Activated T-cell treated with anti-CD3 and anti-CD28 coated beads, Interleukin-2, amount 50 U/mL, for 24 hours (primary cell): ENCODE measurements around the gene LRRFIP1.
"Not testable (repeated sequence)": the region's sequence is repeated elsewhere in the genome, so short reads cannot be mapped to it uniquely, and the experiment has no call there.

Experiments
- DNase-seq: peaks from one replicate; pipeline ENCODE4 v3.0.0-alpha.2; 2020
- H3K27ac Mint-ChIP-seq: 2 replicates; pipeline ENCODE4 v1.8.0; 2020; ENCODE audit warnings: mild to moderate bottlenecking, mixed read lengths
- H3K27me3 Mint-ChIP-seq: 2 replicates; pipeline ENCODE4 v1.8.0; 2020; ENCODE audit warnings: mixed read lengths
- H3K36me3 Mint-ChIP-seq: 2 replicates; pipeline ENCODE4 v1.8.0; 2020; ENCODE audit warnings: low read depth, mixed read lengths
- H3K4me1 Mint-ChIP-seq: 2 replicates; pipeline ENCODE4 v1.8.0; 2020; ENCODE audit warnings: low read depth, mixed read lengths
- H3K4me3 Mint-ChIP-seq: 2 replicates; pipeline ENCODE4 v1.8.0; 2020; ENCODE audit warnings: mild to moderate bottlenecking, moderate library complexity, mixed read lengths
- H3K9me3 Mint-ChIP-seq: 2 replicates; pipeline ENCODE4 v1.8.0; 2020; ENCODE audit warnings: mixed read lengths

LRRFIP1 gene

DNA sequence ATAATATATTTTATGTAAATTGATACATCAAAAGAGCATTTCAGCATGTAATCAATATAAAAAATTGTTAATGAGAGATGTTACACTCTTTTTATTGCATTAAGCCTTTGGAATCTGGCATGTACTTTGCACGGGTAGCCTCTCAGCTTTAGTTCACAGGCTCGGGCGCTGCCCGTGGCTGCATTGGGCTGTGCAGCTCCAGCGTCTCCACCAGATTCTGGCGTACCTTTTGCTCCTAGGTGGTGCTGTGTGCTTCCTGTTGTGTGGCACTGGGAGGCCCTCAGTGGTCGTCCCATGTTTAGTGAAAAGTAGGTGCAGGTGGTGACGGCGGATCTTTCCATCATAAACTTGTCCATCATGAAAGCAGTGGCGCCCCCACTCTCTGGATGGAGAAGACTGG, 24.4 kb downstream of the LRRFIP1 start:
- Mint-ChIP-seq H3K9me3 (no peaks in the 10 kb centered on the region), H3K4me1 (peaks cover 9% of the 10 kb centered on the region), H3K27me3 (peaks cover 5% of the 10 kb centered on the region), H3K27ac (no peak overlapping the region), H3K36me3 (no peaks in the 10 kb centered on the region), H3K4me3 (no peak overlapping the region)
- no peak for DNase-seq

DNA sequence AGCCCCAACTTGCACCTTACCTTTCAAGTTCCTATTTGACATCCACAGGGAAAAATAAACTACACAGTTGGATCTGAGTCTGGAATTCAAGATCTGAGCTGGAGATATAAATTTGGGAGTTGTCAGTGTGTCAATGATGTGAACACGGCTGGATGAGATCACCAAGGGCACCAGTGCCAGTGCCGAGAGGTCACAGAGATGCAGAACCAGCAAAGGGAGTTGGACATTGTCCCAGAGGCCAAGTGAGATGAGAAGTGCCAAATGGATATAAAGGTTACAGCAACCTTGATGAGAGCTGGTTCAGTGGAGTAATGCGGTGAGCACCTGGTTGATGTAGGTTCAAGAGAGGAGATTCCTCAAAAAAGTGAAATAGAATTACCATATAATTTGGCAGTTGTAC, 24.8 kb downstream of the LRRFIP1 start:
- DNase-seq: no peak
- Mint-ChIP-seq H3K27ac (no peak overlapping the region), H3K4me1 (peaks cover 9% of the 10 kb centered on the region), H3K4me3 (no peak overlapping the region), H3K27me3 (peaks cover 5% of the 10 kb centered on the region), H3K36me3 (no peaks in the 10 kb centered on the region), H3K9me3 (no peaks in the 10 kb centered on the region)

DNA sequence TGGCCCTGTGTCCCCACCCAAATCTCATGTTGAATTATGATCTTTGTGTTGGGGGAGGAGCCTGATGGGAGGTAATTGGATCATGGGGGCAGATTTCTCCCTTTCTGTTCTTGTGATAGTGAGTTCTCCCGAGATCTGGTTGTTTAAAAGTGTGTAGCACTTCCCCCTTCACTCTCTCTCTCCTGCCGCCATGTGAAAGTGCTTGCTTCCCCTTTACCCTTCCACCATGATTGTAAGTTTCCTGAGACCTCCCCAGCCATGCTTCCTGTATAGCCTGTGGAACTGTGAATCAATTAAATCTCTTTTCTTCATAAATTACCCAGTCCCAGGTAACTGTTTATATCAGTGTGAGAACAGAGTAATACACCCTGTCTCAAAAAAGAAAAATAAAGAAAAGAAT, 25.5 kb downstream of the LRRFIP1 start:
- Mint-ChIP-seq H3K27ac (no peak overlapping the region), H3K9me3 (no peaks in the 10 kb centered on the region), H3K4me3 (no peak overlapping the region), H3K36me3 (no peaks in the 10 kb centered on the region), H3K4me1 (peaks cover 9% of the 10 kb centered on the region), H3K27me3 (peaks cover 5% of the 10 kb centered on the region)
- DNase-seq: no peak

DNA sequence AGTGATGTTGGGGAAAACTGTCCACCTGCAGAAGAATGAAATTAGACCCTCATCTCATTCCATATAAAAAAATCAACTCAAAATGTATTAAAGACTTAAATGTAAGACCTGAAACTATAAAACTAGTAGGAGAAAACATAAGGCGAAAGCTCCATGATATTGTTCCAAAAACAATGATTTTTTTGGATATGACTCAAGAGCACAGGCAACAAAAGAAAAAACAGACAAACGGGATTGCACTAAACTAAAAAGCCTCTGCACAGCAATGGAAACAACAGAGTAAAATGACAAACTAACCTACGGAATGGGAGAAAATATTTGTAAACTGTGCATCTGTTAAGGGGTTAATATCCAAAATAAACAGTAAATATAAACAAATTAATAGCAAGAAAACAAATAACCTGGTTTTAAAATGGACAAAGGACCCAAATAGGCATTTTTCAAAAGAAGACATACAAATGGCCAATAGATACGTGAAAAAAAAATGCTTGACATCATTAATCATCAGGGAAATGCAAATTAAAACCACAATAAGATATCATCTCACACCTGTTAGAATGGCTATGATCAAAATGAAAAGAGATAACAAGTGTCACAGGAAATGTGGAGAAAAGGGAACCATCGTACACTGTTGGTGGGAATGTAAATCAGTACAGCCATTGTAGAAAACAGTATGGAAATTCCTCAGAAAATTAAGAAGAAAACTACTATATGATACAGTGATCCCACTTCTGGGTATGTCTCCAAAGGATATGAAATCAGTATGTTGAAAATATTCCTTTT, 26.6 kb downstream of the LRRFIP1 start:
- Mint-ChIP-seq H3K4me3 (no peak overlapping the region), H3K27me3 (peaks cover 5% of the 10 kb centered on the region)

DNA sequence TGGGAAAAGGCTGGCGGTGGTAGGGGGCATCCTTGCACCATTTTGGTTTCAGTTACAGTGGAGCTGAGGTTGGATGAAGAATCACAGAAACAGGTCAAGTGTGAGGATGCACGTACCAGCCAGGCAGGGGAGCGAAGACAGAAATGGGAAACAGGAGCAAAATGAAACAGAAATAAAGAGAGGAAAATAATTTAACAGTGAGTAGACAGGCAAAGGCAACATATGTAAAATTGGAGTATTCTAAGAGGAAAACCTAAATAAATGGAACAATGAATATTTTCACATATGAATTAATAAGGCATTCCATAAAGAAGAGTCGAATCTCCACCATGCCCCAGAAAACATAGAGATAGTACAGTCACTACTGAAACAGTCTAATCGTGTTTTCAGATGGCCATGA, 29.7 kb downstream of the LRRFIP1 start:
- Mint-ChIP-seq H3K4me1 (peaks cover 9% of the 10 kb centered on the region), H3K9me3 (no peaks in the 10 kb centered on the region), H3K27me3 (peaks cover 6% of the 10 kb centered on the region), H3K4me3 (no peak overlapping the region), H3K36me3 (no peaks in the 10 kb centered on the region), H3K27ac (no peak overlapping the region)
- DNase-seq: no peak

More for the DNA sequence above, 26.6 kb downstream of the LRRFIP1 start:
- H3K36me3 Mint-ChIP-seq: no peaks in the 10 kb centered on the region
- peaks cover 9% of the 10 kb centered on the region for H3K4me1 Mint-ChIP-seq
- no peaks in the 10 kb centered on the region for H3K9me3 Mint-ChIP-seq
- no peak overlapping the region for H3K27ac Mint-ChIP-seq
- DNase-seq: no peak

DNA sequence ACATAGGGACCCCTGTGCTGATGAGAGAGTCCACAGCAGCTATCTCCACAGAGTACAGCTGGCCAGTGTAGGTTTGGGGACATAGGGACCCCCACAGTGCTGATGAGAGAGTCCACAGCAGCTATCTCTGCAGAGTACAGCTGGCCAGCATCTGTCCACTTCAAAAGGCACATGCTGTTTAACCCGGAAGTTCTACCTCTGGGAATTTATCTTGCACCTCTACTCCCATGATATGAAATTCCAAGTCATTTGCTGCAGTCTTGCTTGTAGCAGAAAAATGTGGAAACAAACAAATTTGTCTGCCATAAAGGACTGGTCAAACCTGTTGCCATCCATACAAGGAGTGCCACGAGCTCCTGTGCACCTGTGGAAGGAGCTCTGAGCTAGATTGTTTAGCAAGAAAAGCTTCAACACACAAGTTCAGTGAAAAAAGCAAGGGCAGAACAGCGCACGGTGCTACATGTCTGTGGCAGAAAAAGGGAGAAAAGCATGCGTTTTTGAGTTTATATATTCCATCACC, 33.1 kb downstream of the LRRFIP1 start:
- no peaks in the 10 kb centered on the region for H3K36me3 Mint-ChIP-seq
- no peaks in the 10 kb centered on the region for H3K9me3 Mint-ChIP-seq
- no peak for DNase-seq
- peaks cover 11% of the 10 kb centered on the region for H3K4me1 Mint-ChIP-seq
- H3K27ac Mint-ChIP-seq: no peak overlapping the region
- H3K27me3 Mint-ChIP-seq: peaks cover 10% of the 10 kb centered on the region
- no peak overlapping the region for H3K4me3 Mint-ChIP-seq

DNA sequence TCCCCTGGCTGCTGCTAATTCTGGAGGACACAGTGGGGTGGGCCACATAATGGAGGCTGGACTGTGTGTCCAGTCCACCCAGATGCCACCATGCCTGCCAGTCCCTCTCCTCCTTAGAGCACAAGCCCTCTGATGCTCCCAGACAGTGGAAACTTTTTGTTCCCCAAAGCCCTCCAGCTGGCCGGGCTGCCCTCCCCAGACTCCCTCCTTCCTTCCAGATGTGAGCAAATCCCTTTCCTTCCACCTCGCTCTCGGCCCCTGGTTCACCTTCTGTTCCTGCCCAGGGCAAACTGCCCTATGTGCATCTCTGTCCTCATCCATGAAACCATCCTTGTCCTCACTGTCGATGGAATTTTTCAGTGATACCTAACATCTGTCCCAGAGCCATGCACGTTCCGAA, 33.9 kb downstream of the LRRFIP1 start:
- no peaks in the 10 kb centered on the region for H3K36me3 Mint-ChIP-seq
- H3K27ac Mint-ChIP-seq: no peak overlapping the region
- no peak overlapping the region for H3K4me3 Mint-ChIP-seq
- H3K27me3 Mint-ChIP-seq: peaks cover 10% of the 10 kb centered on the region
- H3K9me3 Mint-ChIP-seq: no peaks in the 10 kb centered on the region
- DNase-seq: no peak
- H3K4me1 Mint-ChIP-seq: peaks cover 7% of the 10 kb centered on the region

DNA sequence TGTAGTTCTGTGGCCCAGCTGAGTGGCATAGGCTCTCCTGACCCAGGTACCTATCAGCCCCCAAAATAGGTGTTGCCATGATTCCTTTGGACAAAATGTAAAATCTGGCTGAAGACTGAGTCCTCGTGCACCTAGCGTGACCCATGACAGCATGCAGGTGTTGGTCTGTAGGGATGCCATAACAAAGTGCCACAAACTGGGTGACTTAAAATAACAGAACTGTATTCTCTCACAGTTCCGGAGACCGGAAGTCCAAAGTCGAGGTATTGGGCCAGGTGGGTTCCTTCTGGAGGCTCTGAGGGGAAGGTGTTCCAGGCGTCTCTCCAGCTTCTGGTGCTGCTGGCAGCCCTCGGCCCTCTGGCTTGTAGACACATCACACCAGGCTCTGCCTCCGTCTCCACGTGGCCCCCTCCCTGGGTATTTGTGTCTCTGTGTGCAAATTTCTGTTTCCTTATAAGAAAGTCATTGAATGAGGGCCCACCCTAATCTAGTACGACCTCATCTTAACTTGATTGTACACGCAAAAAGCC, 34.5 kb downstream of the LRRFIP1 start:
- Mint-ChIP-seq H3K9me3 (no peaks in the 10 kb centered on the region), H3K27ac (no peak overlapping the region), H3K36me3 (no peaks in the 10 kb centered on the region), H3K4me3 (no peak overlapping the region), H3K27me3 (peaks cover 10% of the 10 kb centered on the region), H3K4me1 (peaks cover 7% of the 10 kb centered on the region)
- DNase-seq: no peak

DNA sequence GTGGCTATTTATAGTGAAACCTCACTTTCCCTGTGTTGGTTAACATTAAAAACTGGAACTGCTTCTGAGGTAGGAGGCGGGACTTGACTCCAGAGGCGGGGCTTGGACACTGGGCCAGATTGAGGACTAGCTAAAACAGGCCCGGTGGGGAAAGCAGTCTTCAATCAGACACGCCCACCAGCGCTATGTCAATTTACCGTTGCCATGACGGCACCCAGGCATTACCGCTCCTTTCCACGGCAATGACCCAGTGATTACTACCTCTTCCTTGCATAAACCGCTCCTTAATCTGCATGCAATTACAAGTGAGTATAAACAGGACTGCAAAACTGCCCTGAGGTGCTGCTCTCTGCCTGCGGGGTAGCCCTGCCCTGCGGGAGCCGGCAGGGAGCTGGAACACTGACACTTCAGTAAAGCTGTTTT, 35.3 kb downstream of the LRRFIP1 start:
- DNase-seq: peak; percentile 54
- H3K4me3 Mint-ChIP-seq: no peak overlapping the region
- H3K27ac Mint-ChIP-seq: no peak overlapping the region
- H3K4me1 Mint-ChIP-seq: peaks cover 7% of the 10 kb centered on the region
- H3K36me3 Mint-ChIP-seq: no peaks in the 10 kb centered on the region
- no peaks in the 10 kb centered on the region for H3K9me3 Mint-ChIP-seq
- H3K27me3 Mint-ChIP-seq: peaks cover 10% of the 10 kb centered on the region

DNA sequence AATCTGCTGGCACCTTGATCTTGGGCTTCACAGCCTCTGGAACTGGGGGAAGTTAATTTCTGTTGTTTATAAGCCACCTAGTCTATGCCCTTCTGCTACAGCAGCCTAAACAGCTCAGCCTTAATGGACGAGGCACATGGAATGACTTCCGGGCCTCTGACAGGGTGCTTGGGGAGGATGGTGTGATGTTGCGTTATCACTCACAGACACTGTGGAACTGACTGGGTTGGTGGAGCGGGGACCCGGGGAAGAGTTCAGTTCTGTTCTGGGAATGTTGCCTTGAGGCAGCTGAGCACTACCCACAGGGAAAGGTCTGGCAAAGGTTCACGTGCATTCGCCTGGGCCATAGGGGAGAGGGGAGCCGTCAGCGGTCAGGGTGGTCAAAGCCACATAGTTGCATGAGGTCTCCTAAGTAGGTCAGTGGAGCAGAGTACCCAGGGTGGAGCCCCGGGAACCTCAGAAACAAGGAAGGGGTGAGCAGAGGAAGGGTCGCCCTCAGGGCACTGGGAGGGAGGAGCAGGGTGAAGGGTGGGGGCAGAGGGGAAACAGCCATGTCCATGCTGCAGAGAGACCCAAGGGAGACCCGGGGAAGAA, 36.2 kb downstream of the LRRFIP1 start:
- Mint-ChIP-seq H3K4me3 (no peak overlapping the region), H3K27me3 (peaks cover 10% of the 10 kb centered on the region), H3K4me1 (peaks cover 7% of the 10 kb centered on the region), H3K9me3 (no peaks in the 10 kb centered on the region), H3K36me3 (no peaks in the 10 kb centered on the region), H3K27ac (no peak overlapping the region)
- DNase-seq: no peak

DNA sequence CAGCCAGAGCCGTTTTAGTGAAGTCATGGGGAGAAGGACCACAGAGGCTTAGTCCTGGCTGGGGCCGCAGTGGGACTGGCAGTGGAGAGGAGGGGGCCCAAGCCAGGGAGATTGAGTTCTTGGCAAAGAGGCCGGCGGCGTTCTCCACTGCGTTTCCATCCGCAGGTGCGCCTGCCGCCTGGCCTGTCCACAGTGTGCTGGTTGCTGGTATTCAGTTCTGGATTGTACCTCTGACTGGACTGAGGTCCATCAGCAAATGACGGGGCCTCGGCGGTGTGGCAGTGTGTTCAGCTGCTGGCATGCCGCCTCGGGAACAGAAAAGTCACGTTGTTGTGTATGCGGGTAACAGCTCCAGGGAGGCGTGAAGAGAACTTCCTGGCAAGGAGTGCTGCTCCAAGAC, 36.8 kb downstream of the LRRFIP1 start:
- no peak for DNase-seq
- Mint-ChIP-seq H3K27ac (no peak overlapping the region), H3K4me3 (no peak overlapping the region), H3K27me3 (peaks cover 10% of the 10 kb centered on the region), H3K36me3 (no peaks in the 10 kb centered on the region), H3K4me1 (peaks cover 7% of the 10 kb centered on the region), H3K9me3 (no peaks in the 10 kb centered on the region)

DNA sequence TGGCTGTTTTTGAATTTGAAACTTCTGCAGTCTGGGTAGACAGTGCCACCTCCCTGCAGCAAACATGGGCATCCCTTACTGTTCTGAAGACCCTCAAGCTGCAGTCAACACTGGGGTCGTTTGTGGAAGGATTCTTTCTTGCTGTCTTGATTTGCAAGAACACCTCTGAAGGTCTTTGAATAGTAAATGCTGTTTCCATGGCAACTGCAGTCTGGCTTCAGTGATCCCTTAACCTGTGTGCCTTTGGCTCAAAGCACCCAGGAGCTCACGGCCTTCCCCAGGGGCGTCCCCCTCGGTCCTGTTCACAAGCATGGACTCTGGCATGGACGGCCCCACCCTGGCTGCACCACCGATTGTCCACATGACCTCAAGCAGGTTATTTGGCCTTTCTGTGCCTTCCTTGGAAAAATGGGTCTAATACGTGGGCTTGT, 38.3 kb downstream of the LRRFIP1 start:
- H3K4me1 Mint-ChIP-seq: peaks cover 7% of the 10 kb centered on the region
- no peaks in the 10 kb centered on the region for H3K9me3 Mint-ChIP-seq
- no peak for DNase-seq
- no peaks in the 10 kb centered on the region for H3K36me3 Mint-ChIP-seq
- H3K27ac Mint-ChIP-seq: no peak overlapping the region
- H3K27me3 Mint-ChIP-seq: peaks cover 10% of the 10 kb centered on the region
- no peak overlapping the region for H3K4me3 Mint-ChIP-seq

DNA sequence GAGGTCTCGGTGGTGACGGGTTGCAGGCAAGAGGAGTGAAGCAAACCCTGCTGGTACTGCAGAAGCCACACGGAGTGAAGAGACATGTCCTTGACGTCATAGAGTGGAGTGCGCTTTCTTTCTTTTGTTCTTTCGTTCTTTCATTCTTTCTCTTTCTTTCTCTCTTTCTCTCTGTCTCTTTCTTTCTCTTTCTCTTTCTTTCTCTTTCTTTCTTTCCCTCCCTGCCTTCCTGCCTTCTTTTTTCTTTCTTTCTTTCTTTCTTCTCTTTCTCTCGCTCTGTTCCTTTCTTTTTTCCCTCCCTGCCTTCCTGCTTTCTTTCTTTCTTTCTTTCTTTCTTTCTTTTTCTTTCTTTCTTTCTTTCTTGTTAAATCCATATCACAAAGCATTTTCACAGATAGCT, 39.2 kb downstream of the LRRFIP1 start:
- Mint-ChIP-seq H3K36me3 (no peaks in the 10 kb centered on the region), H3K27me3 (peaks cover 5% of the 10 kb centered on the region), H3K4me3 (no peak overlapping the region), H3K27ac (no peak overlapping the region), H3K4me1 (peaks cover 7% of the 10 kb centered on the region), H3K9me3 (no peaks in the 10 kb centered on the region)
- no peak for DNase-seq

DNA sequence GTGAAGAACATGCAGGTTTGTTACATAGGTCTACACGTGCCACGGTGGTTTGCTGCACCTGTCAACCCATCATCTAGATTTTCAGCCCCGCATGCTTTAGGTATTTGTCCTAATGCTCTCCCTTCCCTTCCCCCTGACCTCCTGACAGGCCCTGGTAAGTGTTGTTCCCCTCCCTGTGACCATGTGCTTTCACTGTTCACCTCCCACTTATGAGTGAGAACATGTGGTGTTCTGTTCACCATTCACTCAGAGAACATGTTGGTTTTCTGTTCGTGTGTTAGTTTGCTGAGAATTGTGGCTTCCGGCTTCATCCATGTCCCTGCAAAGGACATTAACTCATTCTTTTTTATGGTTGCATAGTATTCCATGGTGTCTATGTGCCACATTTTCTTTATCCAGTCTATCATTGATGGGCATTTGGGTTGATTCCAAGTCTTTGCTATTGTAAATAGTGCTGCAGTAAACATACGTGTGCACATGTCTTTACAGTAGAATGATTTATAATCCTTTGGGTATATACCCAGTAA, 39.7 kb downstream of the LRRFIP1 start:
- not testable (repeated sequence) for H3K27ac Mint-ChIP-seq, H3K9me3 Mint-ChIP-seq, H3K36me3 Mint-ChIP-seq, H3K4me3 Mint-ChIP-seq, H3K27me3 Mint-ChIP-seq, DNase-seq, H3K4me1 Mint-ChIP-seq

DNA sequence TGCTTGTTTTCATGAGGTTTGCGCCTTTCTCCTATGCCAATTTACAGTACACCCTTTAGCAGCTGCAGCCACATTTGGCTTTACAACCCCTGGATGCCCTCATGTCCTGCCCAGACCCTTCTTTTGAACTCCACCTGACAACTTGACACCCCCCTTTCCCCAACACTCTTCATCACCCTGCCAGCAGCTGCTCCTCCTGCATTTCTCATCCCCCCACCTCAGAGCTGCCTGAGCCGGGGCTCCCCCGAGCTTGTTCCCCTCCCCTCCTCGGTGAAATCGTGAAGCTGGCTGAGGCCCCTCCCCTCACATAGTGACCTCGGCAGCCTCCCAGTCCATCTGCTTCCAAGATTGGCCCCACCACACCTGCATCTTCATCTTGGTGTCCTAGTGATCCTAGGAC, 40.5 kb downstream of the LRRFIP1 start:
- H3K36me3 Mint-ChIP-seq: no peaks in the 10 kb centered on the region
- H3K9me3 Mint-ChIP-seq: no peaks in the 10 kb centered on the region
- peaks cover 8% of the 10 kb centered on the region for H3K4me1 Mint-ChIP-seq
- no peak overlapping the region for H3K27ac Mint-ChIP-seq
- no peak for DNase-seq
- peaks cover 4% of the 10 kb centered on the region for H3K27me3 Mint-ChIP-seq
- no peak overlapping the region for H3K4me3 Mint-ChIP-seq
